CD4-positive, alpha-beta T cell (primary cell): Measurements from ENCODE around the gene TAMM41. TPM values are rescaled to one million over a fixed set of nuclear protein-coding genes. Genes with fewer than 3 reads are reported as not detected.

Experiments used
- ATAC-seq: fragments of 200-7000 bp; cut with Tn5 transposase; one replicate; pipeline ENCODE4 v1.10.0; 2022; ENCODE audit warnings: mild to moderate bottlenecking; ENCODE audit not compliant: poor library complexity
- CTCF ChIA-PET: fragments of 350-600 bp; sonication (Branson Sonifier 250); formaldehyde crosslinking; loops from one replicate; lab custom pipeline; 2021; ENCODE audit warnings: antibody characterized with exemption, inconsistent platforms; lab: Charles Lee
- POLR2A ChIA-PET: fragments of 350-600 bp; sonication (Branson Sonifier 250); formaldehyde crosslinking; loops from one replicate; lab custom pipeline; 2021; ENCODE audit warnings: antibody characterized with exemption, inconsistent platforms; lab: Charles Lee
- DNase-seq, 14 experiments: peaks; one replicate each; pipeline ENCODE4 v3.0.0-alpha.2; 2013 to 2020; ENCODE audit warnings: mixed read lengths in 2 of 14
- H3K27ac ChIP-seq, 2 donors: one replicate each; pipeline versions ENCODE4 v1.5.1 to v1.7.0; 2013; ENCODE audit warnings: low read length in 2 of 2, low read depth in 1 of 2, mild to moderate bottlenecking in 1 of 2
- H3K27me3 ChIP-seq, 2 experiments: 1 replicate in 1 of 2; 2 replicates in 1 of 2; pipeline versions ENCODE4 v1.6.1 to v1.7.0; 2013; ENCODE audit warnings: low read length in 2 of 2, control low read depth in 1 of 2, mild to moderate bottlenecking in 1 of 2, moderate library complexity in 1 of 2; ENCODE audit not compliant: insufficient read depth in 2 of 2, control insufficient read depth in 1 of 2
- H3K36me3 ChIP-seq: one replicate; pipeline ENCODE4 v1.6.1; 2013; ENCODE audit warnings: low read length, control low read depth; ENCODE audit not compliant: insufficient read depth
- H3K4me1 ChIP-seq: one replicate; pipeline ENCODE4 v1.6.1; 2013; ENCODE audit warnings: low read length, control low read depth; ENCODE audit not compliant: insufficient read depth
- H3K4me3 ChIP-seq: one replicate; pipeline ENCODE4 v1.5.1; 2013; ENCODE audit warnings: mild to moderate bottlenecking, low read length, moderate library complexity
- H3K9me3 ChIP-seq, 2 experiments: 1 replicate in 1 of 2; 2 replicates in 1 of 2; pipeline versions ENCODE4 v1.6.1 to v1.7.0; 2013; ENCODE audit warnings: low read length in 2 of 2, mild to moderate bottlenecking in 2 of 2, control low read depth in 1 of 2, moderate library complexity in 1 of 2; ENCODE audit not compliant: control insufficient read depth in 1 of 2, insufficient read depth in 1 of 2
- H3K27ac Mint-ChIP-seq: one replicate; pipeline ENCODE4 v1.8.0; 2020; ENCODE audit warnings: mixed read lengths
- H3K27me3 Mint-ChIP-seq: one replicate; pipeline ENCODE4 v1.8.0; 2021; ENCODE audit warnings: mixed read lengths
- H3K36me3 Mint-ChIP-seq: one replicate; pipeline ENCODE4 v1.8.0; 2021; ENCODE audit warnings: low read depth, mixed read lengths
- H3K4me1 Mint-ChIP-seq: one replicate; pipeline ENCODE4 v1.8.0; 2021; ENCODE audit warnings: low read depth, mixed read lengths
- H3K4me3 Mint-ChIP-seq: one replicate; pipeline ENCODE4 v1.8.0; 2020; ENCODE audit warnings: mild to moderate bottlenecking, mixed read lengths
- H3K9me3 Mint-ChIP-seq: one replicate; pipeline ENCODE4 v1.8.0; 2020; ENCODE audit warnings: mixed read lengths
- CTCF ChIP-seq: fragments of 200-600 bp; IDR thresholded peaks from one replicate; pipeline ENCODE4 v1.8.0; 2022; ENCODE audit warnings: antibody characterized with exemption, mild to moderate bottlenecking
- intact Hi-C, 2 experiments: fragments of 100-400 bp; cut with DNase I in 1 of 2; cut with micrococcal nuclease in 1 of 2; formaldehyde crosslinking; loops; one replicate each; pipeline versions ENCODE4 v1.15.1 to v1.9.0; 2023 to 2025; cut with DNase I, micrococcal nuclease
- total RNA-seq, 174 experiments: library from RNA in 2 of 174; stranded (reverse) in 2 of 174; gene quantifications; one replicate each; pipeline ENCODE4 v1.2.3 and lab custom pipeline; 2021 to 2026

TAMM41 gene
- total RNA-seq, 2 experiments from 2014 or later: 19.7 to 22.0 TPM

- Mint-ChIP-seq H3K9me3 (no peaks in the 10 kb centered on the region), H3K4me3 (no peak overlapping the region), H3K4me1 (peaks cover 5% of the 10 kb centered on the region), H3K27ac (no peak overlapping the region), H3K27me3 (no peaks in the 10 kb centered on the region), H3K36me3 (peaks cover 85% of the 10 kb centered on the region)
- no peak overlapping the region for H3K27ac ChIP-seq
- POLR2A ChIA-PET: no interaction called here
- peaks cover 62% of the 10 kb centered on the region for H3K36me3 ChIP-seq
- intact Hi-C loops: no loop called here
- DNase-seq (no peak), ATAC-seq (no peak)
- CTCF ChIA-PET: no interaction called here
- TF ChIP-seq CTCF: no peak
- H3K4me1 ChIP-seq: no peaks in the 10 kb centered on the region
- H3K9me3 ChIP-seq: no peaks in the 10 kb centered on the region
- H3K27me3 ChIP-seq: no peaks in the 10 kb centered on the region
- no peak overlapping the region for H3K4me3 ChIP-seq
Measured at GRCh38 chr3:11819146-11819689, 27.5 kb downstream of the TAMM41 start.

GRCh38 chr3:11818033-11818432 lies 28.7 kb downstream of the TAMM41 start:
- DNase-seq: no peak
- intact Hi-C loops: no loop called here
- H3K27ac ChIP-seq: no peak overlapping the region
- Mint-ChIP-seq H3K27ac (no peak overlapping the region), H3K27me3 (no peaks in the 10 kb centered on the region), H3K4me1 (peaks cover 5% of the 10 kb centered on the region), H3K36me3 (peaks cover 94% of the 10 kb centered on the region), H3K9me3 (no peaks in the 10 kb centered on the region), H3K4me3 (no peak overlapping the region)
- no peaks in the 10 kb centered on the region for H3K27me3 ChIP-seq
- no peak for ATAC-seq
- peaks cover 66% of the 10 kb centered on the region for H3K36me3 ChIP-seq
- CTCF ChIA-PET: no interaction called here
- POLR2A ChIA-PET: no interaction called here
- no peaks in the 10 kb centered on the region for H3K4me1 ChIP-seq
- TF ChIP-seq CTCF: no peak
- H3K9me3 ChIP-seq: no peaks in the 10 kb centered on the region
- no peak overlapping the region for H3K4me3 ChIP-seq

GRCh38 chr3:11815111-11815510 lies 31.6 kb downstream of the TAMM41 start:
- Histone ChIP-seq H3K4me3 (no peak overlapping the region), H3K27ac (no peak overlapping the region), H3K27me3 (no peaks in the 10 kb centered on the region), H3K36me3 (peaks cover 52% of the 10 kb centered on the region), H3K4me1 (no peaks in the 10 kb centered on the region), H3K9me3 (no peaks in the 10 kb centered on the region)
- ChIA-PET CTCF (interaction anchor here (0.9 to 1.8 kb wide), 2 partner anchors 11 to 436 kb away, joined by 3 to 4 read pairs; no protein-coding TSS in a partner anchor), POLR2A (no interaction called here)
- H3K9me3 Mint-ChIP-seq: no peaks in the 10 kb centered on the region
- no peak for ATAC-seq
- H3K4me3 Mint-ChIP-seq: no peak overlapping the region
- no peak overlapping the region for H3K27ac Mint-ChIP-seq
- no peak for DNase-seq
- intact Hi-C loops: no loop called here
- no peaks in the 10 kb centered on the region for H3K27me3 Mint-ChIP-seq
- no peak for TF ChIP-seq CTCF
- H3K4me1 Mint-ChIP-seq: no peaks in the 10 kb centered on the region
- H3K36me3 Mint-ChIP-seq: peaks cover 79% of the 10 kb centered on the region
